Thoracic aorta (tissue), 2 donors: ENCODE measurements around the gene RAD9A. TPM values are rescaled to one million over a fixed set of nuclear protein-coding genes. Genes with fewer than 3 reads are reported as not detected.

Source experiments
- ATAC-seq: fragments of 150-250 bp; one replicate; pipeline ENCODE4 v1.8.0; 2017; ENCODE audit warnings: low read depth; ENCODE audit not compliant: insufficient number of reproducible peaks, low FRiP score
- DNase-seq: peaks from one replicate; pipeline ENCODE4 v3.0.0-alpha.2; 2020; ENCODE audit warnings: low spot score
- H3K27ac ChIP-seq, 2 donors: fragments of 200-600 bp; sonication (generic); 1 replicate in 1 of 2; 2 replicates in 1 of 2; pipeline ENCODE4 v1.5.1; 2016; ENCODE audit warnings: mild to moderate bottlenecking in 2 of 2, moderate library complexity in 2 of 2
- H3K27me3 ChIP-seq: fragments of 200-600 bp; sonication (generic); replicated peaks from 2 replicates; pipeline ENCODE4 v1.6.0; 2016; ENCODE audit warnings: mild to moderate bottlenecking; ENCODE audit not compliant: insufficient read depth
- H3K36me3 ChIP-seq: fragments of 200-600 bp; sonication (generic); one replicate; pipeline ENCODE4 v1.5.1; 2016
- H3K4me1 ChIP-seq, 2 donors: fragments of 200-600 bp; sonication (generic); 1 replicate in 1 of 2; 2 replicates in 1 of 2; pipeline versions ENCODE4 v1.5.1 to v1.6.0; 2016; ENCODE audit warnings: low read depth in 2 of 2, mild to moderate bottlenecking in 1 of 2; ENCODE audit not compliant: control insufficient read depth in 1 of 2
- H3K4me3 ChIP-seq: fragments of 200-600 bp; sonication (generic); 2 replicates; pipeline ENCODE4 v1.5.1; 2016; ENCODE audit warnings: mild to moderate bottlenecking
- H3K9me3 ChIP-seq: fragments of 200-600 bp; sonication (generic); 2 replicates; pipeline ENCODE4 v1.5.1; 2016
- total RNA-seq, 2 donors: library from RNA; depleted of rRNA; stranded (reverse); fragments of >200 nt; gene quantifications; one replicate each; pipeline versions ENCODE4 v1.1.0 to v1.2.3, GENCODE V29; 2016
- TF ChIP-seq, protein P1 (sequence below): fragments of 200-600 bp; sonication (generic); IDR thresholded peaks from one replicate; pipeline ENCODE4 v1.5.1; 2019; ENCODE audit warnings: antibody characterized with exemption

RAD9A gene
- total RNA-seq, 2 donors from 2014 or later = 15.8 to 23.0 TPM

- Histone ChIP-seq H3K36me3 (peaks cover 37% of the 10 kb centered on the region), H3K4me3 (no peak overlapping the region), H3K27ac (no peak overlapping the region), H3K4me1 (peaks cover 2 to 19% of the 10 kb centered on the region in 2 donors), H3K27me3 (no peaks in the 10 kb centered on the region), H3K9me3 (no peaks in the 10 kb centered on the region)
- DNase-seq (no peak), ATAC-seq (no peak)
- TF ChIP-seq, protein P1, sequence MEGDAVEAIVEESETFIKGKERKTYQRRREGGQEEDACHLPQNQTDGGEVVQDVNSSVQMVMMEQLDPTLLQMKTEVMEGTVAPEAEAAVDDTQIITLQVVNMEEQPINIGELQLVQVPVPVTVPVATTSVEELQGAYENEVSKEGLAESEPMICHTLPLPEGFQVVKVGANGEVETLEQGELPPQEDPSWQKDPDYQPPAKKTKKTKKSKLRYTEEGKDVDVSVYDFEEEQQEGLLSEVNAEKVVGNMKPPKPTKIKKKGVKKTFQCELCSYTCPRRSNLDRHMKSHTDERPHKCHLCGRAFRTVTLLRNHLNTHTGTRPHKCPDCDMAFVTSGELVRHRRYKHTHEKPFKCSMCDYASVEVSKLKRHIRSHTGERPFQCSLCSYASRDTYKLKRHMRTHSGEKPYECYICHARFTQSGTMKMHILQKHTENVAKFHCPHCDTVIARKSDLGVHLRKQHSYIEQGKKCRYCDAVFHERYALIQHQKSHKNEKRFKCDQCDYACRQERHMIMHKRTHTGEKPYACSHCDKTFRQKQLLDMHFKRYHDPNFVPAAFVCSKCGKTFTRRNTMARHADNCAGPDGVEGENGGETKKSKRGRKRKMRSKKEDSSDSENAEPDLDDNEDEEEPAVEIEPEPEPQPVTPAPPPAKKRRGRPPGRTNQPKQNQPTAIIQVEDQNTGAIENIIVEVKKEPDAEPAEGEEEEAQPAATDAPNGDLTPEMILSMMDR = no peak
Measured at GRCh38 chr11:67434395-67434881, 42.7 kb downstream of the RAD9A start.

DNA sequence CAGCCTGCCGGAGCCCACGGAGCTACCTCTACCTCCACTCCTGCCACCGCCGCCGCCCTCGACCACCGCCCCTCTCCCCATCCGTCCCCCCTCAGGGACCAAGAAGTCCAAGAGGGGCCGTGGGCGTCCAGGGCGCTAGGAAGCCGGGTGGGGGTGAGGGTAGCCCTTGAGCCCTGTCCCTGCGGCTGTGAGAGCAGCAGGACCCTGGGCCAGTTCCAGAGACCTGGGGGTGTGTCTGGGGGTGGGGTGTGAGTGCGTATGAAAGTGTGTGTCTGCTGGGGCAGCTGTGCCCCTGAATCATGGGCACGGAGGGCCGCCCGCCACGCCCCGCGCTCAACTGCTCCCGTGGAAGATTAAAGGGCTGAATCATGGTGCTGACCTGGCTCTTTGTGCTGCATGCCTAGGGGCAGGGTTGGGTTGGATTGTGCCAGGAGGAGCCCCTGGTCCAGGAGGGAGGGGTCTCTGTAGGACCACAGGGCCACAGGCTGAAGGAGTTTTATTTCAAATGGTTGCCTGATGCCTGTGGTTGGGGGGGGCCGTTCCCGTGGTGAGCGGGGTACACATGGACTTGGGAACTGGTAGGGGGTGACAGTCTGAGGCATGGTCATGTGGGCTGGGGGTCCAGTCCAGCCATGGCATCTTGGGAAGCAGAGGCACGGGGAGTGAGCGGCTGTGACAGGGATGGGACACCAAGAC is 43.4 kb downstream of the RAD9A start:
- Histone ChIP-seq H3K4me3 (no peak overlapping the region), H3K27me3 (no peaks in the 10 kb centered on the region), H3K4me1 (peaks cover 3 to 20% of the 10 kb centered on the region in 2 donors), H3K27ac (no peak overlapping the region), H3K9me3 (no peaks in the 10 kb centered on the region), H3K36me3 (peaks cover 41% of the 10 kb centered on the region)
- no peak for ATAC-seq
- TF ChIP-seq, protein P1 = no peak
- no peak for DNase-seq

GRCh38 chr11:67435727-67436458 is 44.1 kb downstream of the RAD9A start:
- peaks cover 42% of the 10 kb centered on the region for H3K36me3 ChIP-seq
- H3K4me1 ChIP-seq = peaks cover 6 to 25% of the 10 kb centered on the region in 2 donors
- no peak for ATAC-seq
- H3K4me3 ChIP-seq = peak overlapping the region; percentile 14
- no peaks in the 10 kb centered on the region for H3K9me3 ChIP-seq
- H3K27me3 ChIP-seq = no peaks in the 10 kb centered on the region
- DNase-seq = no peak
- TF ChIP-seq, protein P1 = no peak
- H3K27ac ChIP-seq = peak overlapping the region in 1 of 2 donors; percentile 41

DNA sequence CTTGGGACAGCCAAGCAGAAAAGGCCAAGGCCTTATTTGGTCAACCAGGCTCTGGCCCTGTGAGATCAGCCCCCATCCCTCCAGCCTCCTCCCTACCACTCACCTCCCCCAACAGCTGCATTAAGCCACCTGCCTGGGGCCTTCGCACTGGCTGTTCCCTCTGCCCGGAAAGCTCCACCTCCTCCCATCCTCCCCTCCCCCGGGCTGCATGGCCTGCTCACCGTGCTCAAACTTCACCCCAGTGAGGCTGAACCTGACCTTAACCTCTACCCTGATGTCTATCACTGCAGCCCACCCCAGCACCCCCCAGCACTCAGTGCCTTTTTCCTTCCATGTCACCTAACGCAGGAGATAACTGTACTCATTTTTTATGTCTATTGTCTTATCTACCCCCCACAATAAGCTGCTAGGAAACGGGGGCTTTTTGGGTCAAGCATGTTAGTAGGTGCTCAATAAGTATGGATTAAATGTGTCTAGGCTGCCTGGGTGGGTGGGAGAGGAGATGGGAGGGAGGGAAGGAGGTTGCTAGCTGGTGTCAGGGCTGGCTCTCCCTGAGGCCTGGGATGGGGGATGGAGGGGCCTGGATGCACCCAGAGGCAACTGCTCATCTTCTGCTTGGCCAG is 44.8 kb downstream of the RAD9A start:
- TF ChIP-seq, protein P1 = no peak
- DNase-seq = no peak
- H3K4me1 ChIP-seq = peaks cover 6 to 25% of the 10 kb centered on the region in 2 donors
- ATAC-seq = no peak
- H3K9me3 ChIP-seq = no peaks in the 10 kb centered on the region
- peak overlapping the region in 1 of 2 donors; percentile 41 for H3K27ac ChIP-seq
- peak overlapping the region; percentile 45 for H3K4me3 ChIP-seq
- H3K36me3 ChIP-seq = peaks cover 36% of the 10 kb centered on the region
- no peaks in the 10 kb centered on the region for H3K27me3 ChIP-seq
